Effector memory CD4-positive, alpha-beta T cell (primary cell): ENCODE measurements around the gene FMO3.

ENCODE experiments used
- DNase-seq, 3 donors: peaks; one replicate each; pipeline ENCODE4 v3.0.0-alpha.2; 2020
- H3K27ac ChIP-seq: 2 replicates; pipeline ENCODE4 v1.7.0; 2013; ENCODE audit warnings: mild to moderate bottlenecking, low read length, moderate library complexity; ENCODE audit not compliant: insufficient read depth, poor library complexity, severe bottlenecking
- H3K27me3 ChIP-seq: replicated peaks from 2 replicates; pipeline ENCODE4 v1.7.0; 2013; ENCODE audit warnings: mild to moderate bottlenecking, low read length; ENCODE audit not compliant: insufficient read depth, control insufficient read depth, poor library complexity, severe bottlenecking
- H3K36me3 ChIP-seq: 2 replicates; pipeline ENCODE4 v1.7.0; 2013; ENCODE audit warnings: mild to moderate bottlenecking, low read length, moderate library complexity; ENCODE audit not compliant: control insufficient read depth, insufficient read depth
- H3K4me1 ChIP-seq: 2 replicates; pipeline ENCODE4 v1.7.0; 2013; ENCODE audit warnings: low read length, mild to moderate bottlenecking; ENCODE audit not compliant: control insufficient read depth, insufficient read depth, poor library complexity, severe bottlenecking
- H3K4me3 ChIP-seq: 2 replicates; pipeline ENCODE4 v1.7.0; 2013; ENCODE audit warnings: low read length, low read depth, mild to moderate bottlenecking; ENCODE audit not compliant: insufficient read depth, poor library complexity, severe bottlenecking
- H3K9me3 ChIP-seq: 2 replicates; pipeline ENCODE4 v1.7.0; 2013; ENCODE audit warnings: mild to moderate bottlenecking, low read length, moderate library complexity; ENCODE audit not compliant: control insufficient read depth
- total RNA-seq, 3 donors: gene quantifications; one replicate each; lab custom pipeline; 2026; lab: John Stamatoyannopoulos, UW

FMO3 gene
- total RNA-seq = 0 reads per million in 3 donors

DNA sequence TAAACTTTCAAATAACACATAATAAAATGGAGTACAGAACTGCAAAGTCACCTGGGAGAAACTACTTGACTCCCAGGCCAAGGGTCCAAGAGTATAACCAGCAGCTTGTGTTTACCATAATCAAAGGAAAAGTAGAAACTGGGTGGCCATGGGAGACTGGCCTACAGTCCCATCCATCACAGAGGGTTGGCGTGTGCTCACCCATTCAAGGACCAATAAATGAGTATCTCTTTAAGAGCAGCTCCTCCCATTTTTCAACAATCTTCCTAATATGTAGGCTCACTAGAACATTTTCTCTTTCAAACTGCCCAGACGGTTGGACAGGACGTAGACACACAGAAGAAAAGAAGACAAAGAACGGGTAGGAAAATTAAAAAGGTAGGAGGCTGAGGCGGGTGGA is at the start of gene FMO3:
FMO3 (plus strand) TSS at position 302 of the 400 bp plus-strand sequence. CDS start 1,754 bp downstream, outside the sequence.
- Histone ChIP-seq H3K36me3 (no peaks in the 10 kb centered on the region), H3K4me3 (no peak within 1 kb of the TSS), H3K4me1 (no peaks in the 10 kb centered on the region), H3K27ac (no peak within 1 kb of the TSS), H3K27me3 (no peaks in the 10 kb centered on the region), H3K9me3 (no peaks in the 10 kb centered on the region)
- no peak for DNase-seq

DNA sequence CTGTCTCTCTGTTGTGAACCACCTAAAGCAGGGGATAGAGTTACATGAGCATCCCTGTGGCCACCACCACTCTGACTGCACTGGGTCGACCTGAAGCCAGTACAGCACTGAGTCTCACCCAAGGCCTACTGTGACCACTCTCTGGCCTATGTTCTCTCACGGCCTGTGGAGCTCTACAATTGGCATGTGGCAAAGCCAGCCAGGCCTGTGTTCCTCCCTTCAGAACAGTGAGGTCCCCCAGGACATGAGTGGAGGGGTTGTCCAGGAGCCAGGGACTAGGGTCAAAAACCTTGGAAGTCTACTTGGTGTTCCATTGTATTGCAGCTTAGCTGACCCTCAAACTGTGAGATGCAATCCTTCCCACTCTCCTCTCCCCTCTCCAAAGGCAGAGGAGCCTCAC is 42.7 kb upstream of the FMO3 start:
- Histone ChIP-seq H3K4me1 (no peaks in the 10 kb centered on the region), H3K9me3 (peaks cover 4% of the 10 kb centered on the region), H3K27me3 (no peaks in the 10 kb centered on the region), H3K36me3 (no peaks in the 10 kb centered on the region), H3K27ac (no peak overlapping the region), H3K4me3 (no peak overlapping the region)
- DNase-seq = no peak

DNA sequence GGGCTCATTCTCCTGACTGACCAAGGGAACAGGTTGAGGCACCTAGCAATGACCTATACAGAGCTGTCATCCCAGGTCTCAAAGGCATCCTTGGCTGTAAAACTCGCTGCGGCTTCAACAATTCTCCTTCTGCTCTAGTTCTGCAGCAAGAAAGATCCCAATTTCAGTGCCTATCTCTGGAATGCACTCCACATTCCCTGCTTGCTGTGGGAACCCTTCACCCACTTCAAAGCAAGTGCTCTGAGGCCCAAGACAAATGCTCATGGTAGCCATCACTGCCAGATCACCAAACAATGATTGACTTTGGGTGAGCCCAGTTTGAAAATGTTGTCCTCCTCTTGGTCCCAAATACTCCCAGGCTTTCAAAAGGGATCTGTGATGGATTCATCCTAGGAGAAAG is 37.7 kb upstream of the FMO3 start:
- Histone ChIP-seq H3K4me3 (no peak overlapping the region), H3K9me3 (peaks cover 4% of the 10 kb centered on the region), H3K36me3 (no peaks in the 10 kb centered on the region)

DNA sequence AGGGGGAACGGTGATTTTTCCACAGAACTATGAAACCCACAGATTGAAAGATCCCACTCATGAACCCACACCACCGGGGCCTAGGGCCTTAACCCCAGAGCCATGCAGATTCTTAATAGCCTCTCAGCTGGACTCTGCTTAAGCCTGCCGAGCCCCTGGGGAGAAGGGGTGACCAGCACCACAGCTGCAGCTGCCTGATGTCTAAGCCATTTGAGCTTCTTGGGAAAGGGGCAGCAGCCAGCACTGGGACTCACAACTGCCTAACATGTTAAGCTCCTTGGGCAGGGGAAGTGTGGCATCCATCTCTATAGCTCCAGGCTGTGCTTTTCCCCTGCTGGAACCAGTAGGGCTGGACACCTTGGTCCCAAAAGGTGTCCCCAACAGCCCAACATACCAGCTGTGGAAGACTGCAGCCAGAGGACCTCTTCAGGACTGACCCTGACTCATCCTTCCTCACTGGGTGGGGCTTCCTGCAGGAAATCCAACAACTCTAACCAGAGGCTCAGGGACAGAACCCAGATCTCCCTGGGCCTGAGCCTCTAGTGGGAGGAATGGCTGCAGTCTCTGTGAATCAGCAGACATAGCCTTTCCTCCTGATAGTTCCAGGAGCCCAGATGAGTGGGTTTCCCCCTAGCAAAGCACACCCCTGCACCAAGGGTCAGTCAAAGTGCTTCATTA is 34.6 kb upstream of the FMO3 start:
- DNase-seq = no peak
- H3K4me1 ChIP-seq = no peaks in the 10 kb centered on the region
- no peaks in the 10 kb centered on the region for H3K36me3 ChIP-seq
- no peak overlapping the region for H3K27ac ChIP-seq
- H3K9me3 ChIP-seq = no peaks in the 10 kb centered on the region
- H3K4me3 ChIP-seq = no peak overlapping the region
- H3K27me3 ChIP-seq = no peaks in the 10 kb centered on the region

More for the DNA sequence above, 37.7 kb upstream of the FMO3 start:
- Histone ChIP-seq H3K4me1 (no peaks in the 10 kb centered on the region), H3K27me3 (no peaks in the 10 kb centered on the region), H3K27ac (no peak overlapping the region)
- no peak for DNase-seq

DNA sequence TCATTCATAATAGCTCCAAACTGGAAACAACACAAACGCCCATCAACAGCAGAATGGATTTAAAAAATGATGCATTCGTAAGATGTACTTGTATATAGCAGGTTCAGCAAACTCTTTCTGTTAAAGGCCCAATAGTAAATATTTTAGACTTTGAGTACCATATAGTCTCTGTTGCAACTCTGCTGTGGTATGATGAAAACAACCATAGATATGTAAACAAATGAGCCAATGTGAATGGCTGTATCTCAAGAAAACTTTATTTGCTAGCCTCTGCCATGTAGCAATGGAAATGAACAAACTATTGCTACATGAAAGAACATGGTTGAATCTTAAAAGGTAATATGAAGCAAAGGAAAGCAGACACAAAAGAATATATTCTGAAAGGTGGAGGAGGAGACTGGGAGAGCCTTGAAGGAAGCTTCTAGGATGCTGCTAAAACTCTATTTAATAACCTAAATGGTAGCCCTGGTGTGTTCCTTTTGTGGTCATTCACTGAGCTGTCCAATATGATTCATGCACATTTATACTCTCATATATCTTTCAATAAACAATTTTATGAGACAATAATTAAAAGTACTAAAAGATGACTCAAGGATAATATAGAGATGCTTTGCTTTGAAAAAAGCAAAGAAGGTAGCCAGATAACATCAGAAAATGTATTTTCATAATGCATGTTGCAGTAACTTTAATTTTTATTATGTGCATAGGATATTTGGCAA is 29.1 kb upstream of the FMO3 start:
- Histone ChIP-seq H3K27ac (no peak overlapping the region), H3K36me3 (no peaks in the 10 kb centered on the region), H3K27me3 (no peaks in the 10 kb centered on the region), H3K9me3 (no peaks in the 10 kb centered on the region), H3K4me3 (no peak overlapping the region), H3K4me1 (no peaks in the 10 kb centered on the region)
- no peak for DNase-seq

DNA sequence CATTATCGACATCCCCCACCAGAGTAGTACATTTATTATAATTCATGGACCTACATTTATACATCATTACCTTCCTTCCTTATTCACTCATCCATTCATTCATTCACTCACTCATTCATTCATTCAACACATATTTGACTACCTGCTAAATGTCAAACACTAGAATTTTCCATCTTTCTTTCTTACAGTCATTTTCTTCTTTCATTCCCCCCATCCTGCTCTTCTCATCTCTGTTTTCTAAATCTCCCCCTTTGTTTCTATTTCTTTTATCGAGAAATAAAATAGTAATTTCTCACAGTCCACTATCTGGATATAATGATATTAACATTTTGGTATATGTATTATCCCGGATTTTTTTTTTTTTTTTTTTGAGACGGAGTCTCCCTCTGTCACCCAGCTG is 27.8 kb upstream of the FMO3 start:
- no peaks in the 10 kb centered on the region for H3K36me3 ChIP-seq
- H3K4me1 ChIP-seq = no peaks in the 10 kb centered on the region
- no peak overlapping the region for H3K4me3 ChIP-seq
- H3K27ac ChIP-seq = no peak overlapping the region
- no peak for DNase-seq
- H3K27me3 ChIP-seq = no peaks in the 10 kb centered on the region
- no peaks in the 10 kb centered on the region for H3K9me3 ChIP-seq

DNA sequence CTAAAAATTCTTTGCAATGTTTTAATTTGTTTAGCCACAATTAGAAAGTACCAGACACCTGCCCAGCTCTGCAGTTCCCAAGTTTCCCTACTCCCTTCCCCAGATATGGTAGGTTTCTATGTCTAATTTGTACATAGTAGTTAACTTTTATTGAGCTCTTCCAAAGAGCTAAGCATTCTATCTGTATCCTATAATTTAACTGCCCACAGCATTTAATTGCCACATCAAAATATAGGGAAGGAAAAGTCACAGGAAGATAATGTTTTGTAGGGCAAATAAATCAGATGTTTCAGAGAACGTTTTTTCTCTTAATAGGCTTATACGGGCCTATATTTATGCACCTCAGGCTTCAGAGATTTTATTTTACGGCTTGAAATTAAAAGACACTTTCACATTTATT is 15.7 kb upstream of the FMO3 start:
- no peaks in the 10 kb centered on the region for H3K27me3 ChIP-seq
- no peaks in the 10 kb centered on the region for H3K9me3 ChIP-seq
- no peaks in the 10 kb centered on the region for H3K36me3 ChIP-seq
- H3K4me1 ChIP-seq = no peaks in the 10 kb centered on the region
- DNase-seq = no peak
- no peak overlapping the region for H3K4me3 ChIP-seq
- no peak overlapping the region for H3K27ac ChIP-seq

DNA sequence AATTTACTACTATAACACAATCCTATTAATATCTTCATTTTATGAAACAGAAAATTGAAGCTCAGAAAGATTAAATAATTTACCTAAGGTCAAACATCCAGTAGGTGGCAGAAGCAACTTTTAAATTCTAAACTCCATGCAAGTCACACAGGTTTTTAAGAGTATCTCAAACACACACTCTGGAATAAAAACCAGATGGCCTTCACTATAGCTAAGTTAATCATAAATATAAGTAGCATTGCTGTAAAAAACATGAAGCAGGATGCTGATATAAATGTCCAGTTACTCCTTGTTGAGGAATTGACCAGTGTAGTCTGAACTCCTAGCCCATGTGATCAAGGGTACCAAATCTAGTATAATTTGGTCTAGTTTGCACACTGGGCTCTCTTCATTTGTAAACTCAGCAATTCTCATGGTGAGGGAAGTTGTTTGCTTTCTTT is 9.4 kb upstream of the FMO3 start:
- no peak for DNase-seq
- Histone ChIP-seq H3K4me3 (no peak overlapping the region), H3K4me1 (no peaks in the 10 kb centered on the region), H3K36me3 (no peaks in the 10 kb centered on the region), H3K9me3 (no peaks in the 10 kb centered on the region), H3K27ac (no peak overlapping the region), H3K27me3 (no peaks in the 10 kb centered on the region)

DNA sequence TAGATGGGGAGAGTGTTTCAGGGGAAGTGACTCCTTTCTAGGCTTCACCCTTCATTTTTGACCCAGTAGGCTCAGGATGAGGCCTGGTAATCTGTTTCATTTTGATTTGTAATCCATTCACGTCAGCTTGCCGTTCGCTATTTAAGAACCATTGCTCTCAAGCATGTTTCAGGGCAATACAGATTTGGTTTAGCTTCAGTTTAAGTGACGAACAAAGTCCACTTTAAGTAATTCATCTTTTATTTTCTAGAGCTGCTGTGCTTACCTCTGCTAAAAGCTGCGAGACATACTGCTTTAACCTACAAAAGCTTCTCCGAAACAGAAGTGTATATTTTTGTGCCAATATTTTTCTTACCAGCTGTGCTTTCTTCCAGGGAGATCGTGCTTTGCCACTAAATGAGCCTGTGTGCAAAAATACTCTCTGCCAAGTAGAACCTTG is 8.9 kb upstream of the FMO3 start:
- no peak for DNase-seq
- H3K36me3 ChIP-seq = no peaks in the 10 kb centered on the region
- no peak overlapping the region for H3K4me3 ChIP-seq
- no peaks in the 10 kb centered on the region for H3K4me1 ChIP-seq
- no peaks in the 10 kb centered on the region for H3K9me3 ChIP-seq
- H3K27ac ChIP-seq = no peak overlapping the region
- no peaks in the 10 kb centered on the region for H3K27me3 ChIP-seq

DNA sequence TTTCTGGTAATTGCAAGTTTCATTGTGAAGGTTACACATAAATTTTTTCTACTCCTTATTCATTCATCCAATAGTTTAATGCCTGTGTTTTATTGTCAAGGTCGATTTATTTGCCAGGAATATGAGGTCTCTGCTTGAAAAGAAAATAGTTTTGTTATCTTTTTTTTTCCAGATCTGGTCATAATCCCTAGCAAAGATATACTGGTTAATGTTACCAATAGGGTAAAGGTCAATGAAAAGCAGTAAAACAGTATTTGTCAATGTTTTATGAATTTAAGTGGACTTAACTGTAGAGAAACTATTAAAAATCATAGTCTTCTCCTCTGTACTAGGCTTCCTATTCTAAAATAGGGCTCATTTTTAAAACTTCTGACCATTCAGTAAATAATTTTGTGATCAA is 8.1 kb upstream of the FMO3 start:
- H3K9me3 ChIP-seq = no peaks in the 10 kb centered on the region
- no peak overlapping the region for H3K27ac ChIP-seq
- DNase-seq = no peak
- H3K4me1 ChIP-seq = no peaks in the 10 kb centered on the region
- no peaks in the 10 kb centered on the region for H3K36me3 ChIP-seq
- H3K4me3 ChIP-seq = no peak overlapping the region
- H3K27me3 ChIP-seq = no peaks in the 10 kb centered on the region
